Large intestine (tissue), 3 donors: ENCODE data around the gene L3MBTL2. TPM values are rescaled to one million over a fixed set of nuclear protein-coding genes. Genes with fewer than 3 reads are reported as not detected.

ENCODE experiments used
- DNase-seq, 2 donors: peaks; one replicate each; pipeline versions ENCODE4 v3.0.0 to v3.0.0-alpha.2; 2013
- H3K27ac ChIP-seq: one replicate; pipeline ENCODE4 v1.5.1; 2013; ENCODE audit warnings: low read length
- H3K27me3 ChIP-seq: 2 replicates; pipeline ENCODE4 v1.6.1; 2013; ENCODE audit warnings: low read length; ENCODE audit not compliant: control insufficient read depth, insufficient read depth
- H3K36me3 ChIP-seq: 2 replicates; pipeline ENCODE4 v1.6.1; 2013; ENCODE audit warnings: low read length; ENCODE audit not compliant: control insufficient read depth, insufficient read depth
- H3K4me1 ChIP-seq: one replicate; pipeline ENCODE4 v1.6.1; 2013; ENCODE audit warnings: low read length; ENCODE audit not compliant: control insufficient read depth, insufficient read depth
- H3K4me3 ChIP-seq: one replicate; pipeline ENCODE4 v1.5.1; 2013; ENCODE audit warnings: low read length
- H3K9me3 ChIP-seq: one replicate; pipeline ENCODE4 v1.6.1; 2013; ENCODE audit warnings: mild to moderate bottlenecking, low read depth, low read length, moderate library complexity; ENCODE audit not compliant: control insufficient read depth
- WGBS: methylation state at CpG from one replicate; pipeline ENCODE4 v1.1.5; 2013; ENCODE audit warnings: low lambda C conversion rate; ENCODE audit not compliant: insufficient coverage; 5-methylcytosine and 5-hydroxymethylcytosine counted together
- polyA plus RNA-seq: library from polyadenylated mRNA; unstranded; fragments of 120-200 nt; gene quantifications from one replicate; pipeline ENCODE4 v1.2.1, GENCODE V29; 2013

The L3MBTL2 gene
- polyA plus RNA-seq, 1 donor = 17.9 TPM

GRCh38 chr22:41273128-41273527, 68.0 kb downstream of the L3MBTL2 start:
- Histone ChIP-seq H3K4me3 (no peak overlapping the region), H3K9me3 (no peaks in the 10 kb centered on the region), H3K27ac (no peak overlapping the region), H3K4me1 (no peaks in the 10 kb centered on the region), H3K27me3 (no peaks in the 10 kb centered on the region), H3K36me3 (peaks cover 61% of the 10 kb centered on the region)
- no peak for DNase-seq
- WGBS = no CpG with 5 or more reads among the region's 7 CpGs

GRCh38 chr22:41274856-41275255, 69.7 kb downstream of the L3MBTL2 start:
- WGBS = no CpG with 5 or more reads among the region's 4 CpGs
- Histone ChIP-seq H3K27ac (no peak overlapping the region), H3K27me3 (no peaks in the 10 kb centered on the region), H3K4me1 (no peaks in the 10 kb centered on the region), H3K4me3 (no peak overlapping the region), H3K36me3 (peaks cover 56% of the 10 kb centered on the region), H3K9me3 (no peaks in the 10 kb centered on the region)
- no peak for DNase-seq

- no peak overlapping the region for H3K4me3 ChIP-seq
- H3K27me3 ChIP-seq = no peaks in the 10 kb centered on the region
- no peak overlapping the region for H3K27ac ChIP-seq
- no peaks in the 10 kb centered on the region for H3K9me3 ChIP-seq
- H3K4me1 ChIP-seq = peaks cover 6% of the 10 kb centered on the region
- peaks cover 56% of the 10 kb centered on the region for H3K36me3 ChIP-seq
- DNase-seq = no peak
- no CpG with 5 or more reads among the region's 3 CpGs for WGBS
These were observed 75.0 kb downstream of the L3MBTL2 start for GRCh38 chr22:41280065-41280464.

DNA sequence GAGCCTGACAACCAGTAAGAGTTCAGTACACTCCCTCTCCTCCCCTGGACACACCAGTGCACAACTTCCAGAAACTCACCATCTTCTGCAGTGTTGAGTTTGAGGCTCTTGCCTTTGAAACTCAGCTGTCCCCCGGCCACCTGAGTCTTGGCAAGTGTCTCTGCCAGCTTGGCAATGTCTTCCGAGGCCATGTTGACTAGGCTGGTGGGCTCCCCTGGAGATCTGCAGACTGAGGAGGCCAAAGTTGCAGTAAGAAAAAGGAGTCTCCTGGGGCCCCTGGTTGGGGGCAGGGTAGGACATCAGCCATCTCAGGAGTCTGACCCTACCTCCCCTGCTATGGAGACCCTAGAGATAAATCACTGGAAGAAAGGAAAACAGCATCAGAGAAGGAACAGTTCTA, 75.7 kb downstream of the L3MBTL2 start:
- H3K27me3 ChIP-seq = no peaks in the 10 kb centered on the region
- H3K9me3 ChIP-seq = no peaks in the 10 kb centered on the region
- H3K4me1 ChIP-seq = peaks cover 7% of the 10 kb centered on the region
- H3K36me3 ChIP-seq = peaks cover 53% of the 10 kb centered on the region
- WGBS = no CpG with 5 or more reads among the region's 2 CpGs
- no peak for DNase-seq
- no peak overlapping the region for H3K4me3 ChIP-seq
- H3K27ac ChIP-seq = no peak overlapping the region

Other genes starting within 250 kb of the L3MBTL2 start
- 54.3 TPM for gene EP300, start 112.7 kb upstream of the L3MBTL2 start, polyA plus RNA-seq
- 2.4 TPM for gene CHADL, start 35.6 kb downstream of the L3MBTL2 start, polyA plus RNA-seq
- 40.3 TPM for gene RANGAP1, start 80.9 kb downstream of the L3MBTL2 start, polyA plus RNA-seq
- gene ZC3H7B, start 96.2 kb downstream of the L3MBTL2 start, polyA plus RNA-seq = 58.0 TPM
- 5.6 TPM for gene TEF, start 176.6 kb downstream of the L3MBTL2 start, polyA plus RNA-seq
- gene TOB2, start 241.5 kb downstream of the L3MBTL2 start, polyA plus RNA-seq = 63.2 TPM